IPS-18c (cell line): ENCODE data around the gene BARD1.
"Not testable (repeated sequence)": the region's sequence is repeated elsewhere in the genome, so short reads cannot be mapped to it uniquely, and the experiment has no call there.

ENCODE experiments used
- H3K4me3 ChIP-seq: 2 replicates; pipeline ENCODE4 v1.7.0; 2013; ENCODE audit warnings: low read depth, mild to moderate bottlenecking, low read length, moderate library complexity; ENCODE audit not compliant: insufficient read depth
- H3K9me3 ChIP-seq: one replicate; pipeline ENCODE4 v1.6.1; 2013; ENCODE audit warnings: mild to moderate bottlenecking, low read length, moderate library complexity; ENCODE audit not compliant: control insufficient read depth, insufficient read depth

Gene BARD1

GRCh38 chr2:214808981-214809750, at the start of gene BARD1:
Gene BARD1 (minus strand): TSS chr2:214809683. CDS start chr2:214809569, 114 bp downstream.
- H3K9me3 ChIP-seq = no peaks in the 10 kb centered on the region
- H3K4me3 ChIP-seq = peak within 1 kb of the TSS; percentile 88

GRCh38 chr2:214856137-214856536, 46.7 kb upstream of the BARD1 start:
- no peak overlapping the region for H3K4me3 ChIP-seq
- H3K9me3 ChIP-seq = no peaks in the 10 kb centered on the region

GRCh38 chr2:214853906-214854305, 44.4 kb upstream of the BARD1 start:
- no peaks in the 10 kb centered on the region for H3K9me3 ChIP-seq
- no peak overlapping the region for H3K4me3 ChIP-seq

- H3K4me3 ChIP-seq = no peak overlapping the region
- H3K9me3 ChIP-seq = peaks cover 2% of the 10 kb centered on the region
These were observed 34.3 kb upstream of the BARD1 start for GRCh38 chr2:214843823-214844222.

GRCh38 chr2:214839464-214839863, 30.0 kb upstream of the BARD1 start:
- peaks cover 2% of the 10 kb centered on the region for H3K9me3 ChIP-seq
- H3K4me3 ChIP-seq = no peak overlapping the region

- Histone ChIP-seq H3K9me3 (peaks cover 2% of the 10 kb centered on the region), H3K4me3 (no peak overlapping the region)
These were observed 28.0 kb upstream of the BARD1 start for GRCh38 chr2:214837466-214837865.

- Histone ChIP-seq H3K9me3 (peaks cover 2% of the 10 kb centered on the region), H3K4me3 (no peak overlapping the region)
These were observed 27.1 kb upstream of the BARD1 start for GRCh38 chr2:214836568-214836967.

GRCh38 chr2:214830794-214831346, 21.4 kb upstream of the BARD1 start:
- Histone ChIP-seq H3K4me3 (no peak overlapping the region), H3K9me3 (no peaks in the 10 kb centered on the region)

- no peak overlapping the region for H3K4me3 ChIP-seq
- H3K9me3 ChIP-seq = no peaks in the 10 kb centered on the region
These were observed 6.6 kb upstream of the BARD1 start for GRCh38 chr2:214816008-214816533.

- Histone ChIP-seq H3K4me3 (peak overlapping the region; percentile 88; the same call in 1 of the 2 replicates), H3K9me3 (no peaks in the 10 kb centered on the region)
These were observed 1.2 kb upstream of the BARD1 start for GRCh38 chr2:214810671-214811070.

GRCh38 chr2:214809751-214810564, 475 bp upstream of the BARD1 start:
- H3K4me3 ChIP-seq = peak overlapping the region; percentile 88; the same call in 1 of the 2 replicates
- no peaks in the 10 kb centered on the region for H3K9me3 ChIP-seq

GRCh38 chr2:214807653-214808052, 1.8 kb downstream of the BARD1 start:
- Histone ChIP-seq H3K9me3 (no peaks in the 10 kb centered on the region), H3K4me3 (peak overlapping the region; percentile 88)

- no peaks in the 10 kb centered on the region for H3K9me3 ChIP-seq
- no peak overlapping the region for H3K4me3 ChIP-seq
These were observed 7.6 kb downstream of the BARD1 start for GRCh38 chr2:214801768-214802397.

- Histone ChIP-seq H3K9me3 (no peaks in the 10 kb centered on the region), H3K4me3 (no peak overlapping the region)
These were observed 8.4 kb downstream of the BARD1 start for GRCh38 chr2:214801068-214801467.

- Histone ChIP-seq H3K4me3 (no peak overlapping the region), H3K9me3 (no peaks in the 10 kb centered on the region)
These were observed 9.3 kb downstream of the BARD1 start for GRCh38 chr2:214800180-214800579.

GRCh38 chr2:214796911-214797310, 12.6 kb downstream of the BARD1 start:
- Histone ChIP-seq H3K9me3 (no peaks in the 10 kb centered on the region), H3K4me3 (no peak overlapping the region)

GRCh38 chr2:214783181-214783580, 26.3 kb downstream of the BARD1 start:
- H3K4me3 ChIP-seq, H3K9me3 ChIP-seq: not testable (repeated sequence)
